Stimulated activated CD4-positive, alpha-beta T cell treated with anti-CD3 and anti-CD28 coated beads, Interleukin-12 subunit alpha, Interleukin-12 subunit beta, amount 100 ng/mL, for 24 hours (primary cell): Measurements from ENCODE around the gene DDX51.

ENCODE experiments used
- DNase-seq, 2 experiments: peaks; one replicate each; pipeline ENCODE4 v3.0.0-alpha.2; 2020; ENCODE audit warnings: low read depth in 2 of 2

DDX51 gene

DNA sequence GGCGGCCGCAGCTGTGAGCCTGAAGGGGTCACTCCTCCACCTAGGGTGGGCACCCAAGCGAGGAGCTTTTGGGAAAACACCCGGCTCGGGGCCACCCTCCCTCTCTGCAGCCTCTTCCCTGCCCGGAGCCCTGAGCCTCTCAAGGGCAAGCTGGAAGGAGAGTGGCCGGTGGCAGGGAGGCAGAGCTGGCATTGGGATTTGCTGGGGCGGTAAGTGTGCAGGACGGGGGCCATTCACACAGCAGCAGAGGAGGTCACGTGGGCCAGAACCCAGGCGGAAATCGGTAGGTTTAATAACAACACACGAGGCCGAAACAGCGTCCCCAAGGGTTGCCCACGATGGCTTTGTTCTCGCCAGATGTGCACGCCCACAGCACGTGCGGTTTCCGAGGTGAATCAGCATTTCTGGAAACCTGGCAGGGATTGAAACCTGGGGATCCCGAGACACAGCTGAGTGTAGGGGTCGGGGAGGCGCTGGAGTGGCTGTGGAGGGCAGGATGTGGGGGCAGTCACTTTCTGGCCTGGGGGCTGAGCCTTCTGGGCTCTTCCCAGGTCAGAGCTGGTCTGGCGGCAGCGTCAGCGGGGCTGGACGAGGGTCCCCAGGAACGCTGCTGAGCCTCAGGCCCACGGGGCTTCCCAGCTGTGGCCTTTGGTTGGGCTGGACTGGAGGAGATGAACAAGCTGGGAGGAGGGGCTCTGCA, 23.6 kb upstream of the DDX51 start:
- DNase-seq: no peak

DNA sequence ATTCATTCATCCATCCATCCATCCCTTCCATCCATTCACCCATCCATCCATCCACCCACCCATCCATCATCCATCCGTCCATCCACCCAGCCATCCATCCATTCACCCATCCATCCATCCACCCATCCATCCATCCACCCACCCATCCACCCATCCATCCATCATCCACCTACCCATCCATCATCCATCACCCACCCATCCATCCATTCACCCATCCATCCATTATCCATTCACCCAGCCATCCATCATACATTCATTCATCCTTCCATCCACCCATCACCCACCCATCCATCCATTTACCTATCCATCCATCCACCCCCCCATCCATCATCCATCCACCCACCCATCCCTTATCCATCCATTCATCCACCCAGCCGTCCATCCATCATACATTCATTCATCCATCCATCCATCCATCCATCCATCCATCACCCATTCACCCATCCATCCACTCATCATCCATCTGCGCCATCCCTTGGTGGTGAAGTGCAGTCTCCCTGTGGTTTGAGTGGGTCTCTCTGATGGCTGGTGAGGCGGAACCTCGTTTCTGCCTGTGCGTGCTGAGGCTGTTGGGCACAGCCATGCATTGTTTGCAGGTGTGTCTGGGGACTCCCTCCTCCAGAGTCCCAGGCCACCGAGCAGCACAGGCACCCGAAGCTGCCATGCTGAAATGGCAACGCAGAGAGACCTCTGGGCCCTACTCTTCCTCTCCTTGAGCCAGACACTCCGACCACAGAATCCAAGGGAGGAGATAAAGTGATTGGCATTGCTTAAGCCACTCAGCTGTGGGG, 22.9 kb upstream of the DDX51 start:
- DNase-seq: no peak

DNA sequence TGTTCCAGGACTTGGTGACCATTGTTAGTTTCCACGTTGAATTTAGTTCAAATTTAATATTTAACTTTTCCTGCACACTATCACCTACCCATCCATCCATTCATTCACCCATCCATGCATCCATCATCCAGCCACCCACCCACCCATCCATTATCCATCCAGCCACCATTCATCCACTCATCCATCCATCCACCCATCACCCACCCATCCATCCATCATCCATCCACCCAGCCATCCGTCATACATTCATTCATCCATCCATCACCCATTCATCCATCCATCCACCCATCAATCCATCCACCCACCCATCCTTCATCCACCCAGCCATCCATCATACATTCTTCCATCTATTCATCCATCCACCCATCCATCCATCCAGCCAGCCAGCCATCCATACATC, 22.0 kb upstream of the DDX51 start:
- DNase-seq: no peak

GRCh38 chr12:132165584-132165983, 21.5 kb upstream of the DDX51 start:
- no peak for DNase-seq

- no peak for DNase-seq
These were observed 20.3 kb upstream of the DDX51 start for GRCh38 chr12:132164426-132164825.

GRCh38 chr12:132163911-132164288, 19.8 kb upstream of the DDX51 start:
- no peak for DNase-seq

DNA sequence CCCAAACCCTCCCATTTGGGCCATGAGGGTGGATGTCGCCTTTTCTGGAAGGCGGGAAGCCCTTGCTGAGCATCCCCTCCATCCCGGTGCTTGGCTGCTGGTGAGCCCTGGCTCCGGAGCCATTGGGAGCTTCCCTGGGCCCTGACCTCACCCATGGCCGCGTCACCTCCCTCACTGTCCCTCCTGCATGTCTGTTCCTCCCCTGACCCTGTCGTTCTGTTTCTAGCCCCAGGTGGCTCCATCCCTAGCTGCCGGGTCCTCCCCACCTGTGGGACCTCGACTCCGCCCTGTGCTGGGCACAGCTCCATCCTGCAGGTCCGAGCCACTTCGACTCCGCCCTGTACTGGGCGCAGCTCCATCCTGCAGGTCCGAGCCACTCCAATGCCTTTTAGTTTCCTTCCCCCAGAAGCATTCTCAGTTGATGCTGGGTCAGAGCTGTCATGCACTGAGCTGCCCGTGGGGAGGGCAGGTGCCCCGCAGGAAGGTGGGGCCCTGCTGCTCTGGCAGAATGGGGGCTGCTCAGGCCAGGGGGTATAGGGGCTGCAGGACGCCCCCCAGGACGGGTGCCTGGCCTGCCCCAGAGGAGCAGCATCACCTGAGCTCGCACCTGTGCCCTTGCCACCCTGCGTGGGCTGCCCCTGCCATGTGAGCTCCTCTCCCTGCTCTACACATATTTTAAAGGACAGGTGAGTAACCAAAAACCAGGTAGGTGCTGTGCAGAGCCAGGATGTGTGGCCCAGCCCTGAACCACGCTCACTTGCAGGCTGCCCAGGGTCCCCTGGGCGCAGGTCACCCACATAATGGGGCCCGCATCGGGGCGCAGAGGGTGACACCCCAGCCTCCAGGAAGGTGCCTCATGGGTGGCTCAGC, 19.2 kb upstream of the DDX51 start:
- DNase-seq: no peak

GRCh38 chr12:132162508-132163031, 18.5 kb upstream of the DDX51 start:
- no peak for DNase-seq

- DNase-seq: no peak
These were observed 17.8 kb upstream of the DDX51 start for GRCh38 chr12:132161796-132162507.

DNA sequence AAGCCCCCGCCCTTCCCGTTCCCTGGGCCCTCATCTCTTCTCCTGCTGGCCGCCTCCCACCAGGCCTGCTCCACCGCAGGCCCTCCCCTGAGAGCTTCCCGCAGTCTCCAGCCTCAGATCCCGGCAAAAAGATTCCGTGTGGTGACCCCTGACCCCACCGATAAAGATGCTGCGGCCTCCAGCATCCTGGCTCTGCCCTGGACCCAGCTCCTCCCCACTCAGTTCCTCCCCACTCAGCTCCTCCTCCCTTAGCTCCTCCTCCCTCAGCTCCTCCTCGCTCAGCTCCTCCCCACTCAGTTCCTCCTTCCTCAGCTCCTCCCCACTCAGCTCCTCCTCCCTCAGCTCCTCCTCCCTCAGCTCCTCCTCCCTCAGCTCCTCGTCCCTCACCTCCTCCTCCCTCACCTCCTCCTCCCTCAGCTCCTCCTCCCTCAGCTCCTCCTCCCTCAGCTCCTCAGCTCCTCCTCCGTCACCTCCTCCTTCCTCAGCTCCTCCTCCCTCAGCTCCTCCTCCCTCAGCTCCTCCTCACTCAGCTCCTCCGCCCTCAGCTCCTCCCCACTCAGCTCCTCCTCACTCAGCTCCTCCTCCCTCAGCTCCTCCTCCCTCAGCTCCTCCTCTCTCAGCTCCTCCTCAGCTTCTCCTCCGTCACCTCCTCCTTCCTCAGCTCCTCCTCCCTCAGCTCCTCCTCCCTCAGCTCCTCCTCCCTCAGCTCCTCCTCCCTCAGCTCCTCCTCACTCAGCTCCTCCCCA, 17.1 kb upstream of the DDX51 start:
- DNase-seq: no peak

DNA sequence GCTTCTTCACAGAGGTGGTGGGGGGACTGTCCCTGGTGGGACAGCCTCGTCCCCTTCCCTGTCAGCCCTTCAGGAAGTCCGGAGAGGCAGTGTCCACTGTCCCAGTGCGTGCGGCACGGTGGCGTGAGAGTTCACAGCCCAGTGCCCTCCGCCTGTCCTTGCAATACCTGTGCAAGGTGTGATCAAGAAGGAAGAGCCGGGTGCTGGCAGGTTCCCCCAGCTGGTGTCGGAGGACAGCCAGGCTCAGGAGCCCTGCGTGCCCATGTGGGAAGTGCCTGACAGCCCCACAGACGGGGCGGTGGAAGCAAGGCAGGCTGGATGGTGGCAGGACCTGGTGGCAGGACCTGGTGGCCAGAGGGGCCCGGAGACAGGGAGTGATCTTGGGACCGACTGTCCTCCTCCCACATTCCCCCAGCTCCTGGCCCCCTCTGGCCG, 16.5 kb upstream of the DDX51 start:
- no peak for DNase-seq

- DNase-seq: no peak
These were observed 15.9 kb upstream of the DDX51 start for GRCh38 chr12:132160016-132160415.

- DNase-seq: no peak
These were observed 15.5 kb upstream of the DDX51 start for GRCh38 chr12:132159555-132160003.

GRCh38 chr12:132158677-132159554, 14.8 kb upstream of the DDX51 start:
- DNase-seq: no peak

GRCh38 chr12:132157733-132158409, 13.8 kb upstream of the DDX51 start:
- DNase-seq: no peak

GRCh38 chr12:132156573-132157325, 12.6 kb upstream of the DDX51 start:
- DNase-seq: no peak

DNA sequence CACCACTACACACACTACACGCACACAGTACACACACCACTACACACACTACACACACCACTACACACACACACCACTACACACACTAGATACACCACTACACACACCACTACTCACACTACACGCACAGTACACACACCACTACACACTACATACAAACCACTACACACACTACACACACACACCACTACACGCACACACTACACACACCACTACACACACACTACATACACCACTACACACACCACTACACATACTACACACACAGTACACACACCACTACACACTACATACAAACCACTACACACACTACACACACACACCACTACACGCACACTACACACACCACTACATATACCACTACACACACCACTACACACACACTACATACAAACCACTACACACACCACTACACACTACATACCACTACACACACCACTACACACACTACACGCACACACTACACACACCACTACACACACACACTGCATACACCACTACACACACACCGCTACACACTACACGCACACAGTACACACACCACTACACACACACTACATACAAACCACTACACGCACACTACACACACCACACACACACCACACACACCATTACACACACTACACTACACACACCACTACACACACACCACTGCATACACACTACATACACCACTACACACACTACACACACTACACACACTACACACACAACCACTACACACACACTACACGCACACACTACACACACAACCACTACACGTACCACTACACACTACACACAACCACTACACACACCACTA, 11.9 kb upstream of the DDX51 start:
- no peak for DNase-seq
